Liver (tissue), 3 donors: Measurements from ENCODE around the gene KCNIP1.

ENCODE experiments used
- RAD21 ChIP-seq, 2 donors: IDR thresholded peaks; 2 replicates each; pipeline ENCODE4 v1.6.1; 2016; ENCODE audit warnings: antibody characterized with exemption in 2 of 2, mild to moderate bottlenecking in 2 of 2
- SP1 ChIP-seq: IDR thresholded peaks from 2 replicates; pipeline ENCODE4 v1.6.1; 2018; ENCODE audit warnings: antibody characterized with exemption, mild to moderate bottlenecking
- TAF1 ChIP-seq: conservative IDR thresholded peaks from 2 replicates; pipeline ENCODE4 v1.6.1; 2016; ENCODE audit warnings: antibody characterized with exemption, mild to moderate bottlenecking
- TF ChIP-seq, protein P1 (sequence below): IDR thresholded peaks from 2 replicates; pipeline ENCODE4 v1.6.1; 2016; ENCODE audit warnings: antibody characterized with exemption
- TF ChIP-seq, protein P2 (sequence below): fragments of 150-350 bp; IDR thresholded peaks from 2 replicates; pipeline ENCODE4 v1.5.1; 2017; ENCODE audit warnings: improper control_type of control experiment, low read depth, low read length; ENCODE audit not compliant: missing input control
- TF ChIP-seq, protein P3 (sequence below): IDR thresholded peaks from 2 replicates; pipeline ENCODE4 v1.6.1; 2016; ENCODE audit warnings: antibody characterized with exemption, mild to moderate bottlenecking
- TF ChIP-seq, protein P4 (sequence below): IDR thresholded peaks from 2 replicates; pipeline ENCODE4 v1.6.1; 2016; ENCODE audit warnings: antibody characterized with exemption
- donor health status: healthy.
- donor health status: healthy.

DNA sequence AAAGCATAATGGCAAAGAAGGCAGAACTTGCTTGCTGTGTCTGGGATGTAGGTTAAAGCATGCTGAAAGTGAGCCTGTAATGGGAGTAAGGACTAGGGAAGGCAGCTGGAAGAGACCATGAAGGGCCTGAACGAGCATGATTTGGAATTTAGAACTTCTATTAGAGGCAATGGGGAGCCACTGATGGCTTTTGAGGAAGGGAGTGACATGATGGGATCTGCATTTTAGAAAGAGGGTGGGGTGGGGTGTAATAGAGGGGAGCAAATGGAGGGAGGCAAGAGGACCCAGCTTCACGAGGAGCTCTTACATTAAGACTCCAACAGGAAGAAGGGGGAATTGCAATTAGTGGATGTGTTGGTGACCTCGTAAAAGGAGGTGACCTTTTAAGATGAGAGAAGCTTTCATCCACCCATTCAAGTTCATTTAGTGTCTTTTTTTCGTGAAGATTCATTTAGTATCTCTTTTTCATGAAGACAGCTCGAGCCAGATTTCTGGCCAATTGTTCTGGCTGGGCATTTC lies 266.1 kb downstream of the KCNIP1 start:
- TF ChIP-seq, protein P1, sequence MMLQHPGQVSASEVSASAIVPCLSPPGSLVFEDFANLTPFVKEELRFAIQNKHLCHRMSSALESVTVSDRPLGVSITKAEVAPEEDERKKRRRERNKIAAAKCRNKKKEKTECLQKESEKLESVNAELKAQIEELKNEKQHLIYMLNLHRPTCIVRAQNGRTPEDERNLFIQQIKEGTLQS: no peak
- TF ChIP-seq, protein P2, sequence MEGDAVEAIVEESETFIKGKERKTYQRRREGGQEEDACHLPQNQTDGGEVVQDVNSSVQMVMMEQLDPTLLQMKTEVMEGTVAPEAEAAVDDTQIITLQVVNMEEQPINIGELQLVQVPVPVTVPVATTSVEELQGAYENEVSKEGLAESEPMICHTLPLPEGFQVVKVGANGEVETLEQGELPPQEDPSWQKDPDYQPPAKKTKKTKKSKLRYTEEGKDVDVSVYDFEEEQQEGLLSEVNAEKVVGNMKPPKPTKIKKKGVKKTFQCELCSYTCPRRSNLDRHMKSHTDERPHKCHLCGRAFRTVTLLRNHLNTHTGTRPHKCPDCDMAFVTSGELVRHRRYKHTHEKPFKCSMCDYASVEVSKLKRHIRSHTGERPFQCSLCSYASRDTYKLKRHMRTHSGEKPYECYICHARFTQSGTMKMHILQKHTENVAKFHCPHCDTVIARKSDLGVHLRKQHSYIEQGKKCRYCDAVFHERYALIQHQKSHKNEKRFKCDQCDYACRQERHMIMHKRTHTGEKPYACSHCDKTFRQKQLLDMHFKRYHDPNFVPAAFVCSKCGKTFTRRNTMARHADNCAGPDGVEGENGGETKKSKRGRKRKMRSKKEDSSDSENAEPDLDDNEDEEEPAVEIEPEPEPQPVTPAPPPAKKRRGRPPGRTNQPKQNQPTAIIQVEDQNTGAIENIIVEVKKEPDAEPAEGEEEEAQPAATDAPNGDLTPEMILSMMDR: no peak
- TF ChIP-seq, protein P3, sequence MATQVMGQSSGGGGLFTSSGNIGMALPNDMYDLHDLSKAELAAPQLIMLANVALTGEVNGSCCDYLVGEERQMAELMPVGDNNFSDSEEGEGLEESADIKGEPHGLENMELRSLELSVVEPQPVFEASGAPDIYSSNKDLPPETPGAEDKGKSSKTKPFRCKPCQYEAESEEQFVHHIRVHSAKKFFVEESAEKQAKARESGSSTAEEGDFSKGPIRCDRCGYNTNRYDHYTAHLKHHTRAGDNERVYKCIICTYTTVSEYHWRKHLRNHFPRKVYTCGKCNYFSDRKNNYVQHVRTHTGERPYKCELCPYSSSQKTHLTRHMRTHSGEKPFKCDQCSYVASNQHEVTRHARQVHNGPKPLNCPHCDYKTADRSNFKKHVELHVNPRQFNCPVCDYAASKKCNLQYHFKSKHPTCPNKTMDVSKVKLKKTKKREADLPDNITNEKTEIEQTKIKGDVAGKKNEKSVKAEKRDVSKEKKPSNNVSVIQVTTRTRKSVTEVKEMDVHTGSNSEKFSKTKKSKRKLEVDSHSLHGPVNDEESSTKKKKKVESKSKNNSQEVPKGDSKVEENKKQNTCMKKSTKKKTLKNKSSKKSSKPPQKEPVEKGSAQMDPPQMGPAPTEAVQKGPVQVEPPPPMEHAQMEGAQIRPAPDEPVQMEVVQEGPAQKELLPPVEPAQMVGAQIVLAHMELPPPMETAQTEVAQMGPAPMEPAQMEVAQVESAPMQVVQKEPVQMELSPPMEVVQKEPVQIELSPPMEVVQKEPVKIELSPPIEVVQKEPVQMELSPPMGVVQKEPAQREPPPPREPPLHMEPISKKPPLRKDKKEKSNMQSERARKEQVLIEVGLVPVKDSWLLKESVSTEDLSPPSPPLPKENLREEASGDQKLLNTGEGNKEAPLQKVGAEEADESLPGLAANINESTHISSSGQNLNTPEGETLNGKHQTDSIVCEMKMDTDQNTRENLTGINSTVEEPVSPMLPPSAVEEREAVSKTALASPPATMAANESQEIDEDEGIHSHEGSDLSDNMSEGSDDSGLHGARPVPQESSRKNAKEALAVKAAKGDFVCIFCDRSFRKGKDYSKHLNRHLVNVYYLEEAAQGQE: no peak
- TF ChIP-seq RAD21 (IDR thresholded peaks at IDR 0.05) (no peak), TAF1 (no peak), SP1 (no peak)
- TF ChIP-seq, protein P4, sequence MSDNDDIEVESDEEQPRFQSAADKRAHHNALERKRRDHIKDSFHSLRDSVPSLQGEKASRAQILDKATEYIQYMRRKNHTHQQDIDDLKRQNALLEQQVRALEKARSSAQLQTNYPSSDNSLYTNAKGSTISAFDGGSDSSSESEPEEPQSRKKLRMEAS: no peak
